Upper lobe of left lung (tissue), 4 donors: ENCODE data around the gene C11orf24.

Experiments used
- CTCF ChIP-seq, 6 experiments: fragments of 450-650 bp in 4 of 6; fragments of 200-600 bp in 2 of 6; sonication (generic) in 2 of 6; IDR thresholded peaks; one replicate each; pipeline ENCODE4 v1.5.1; 2016 to 2019; ENCODE audit warnings: antibody characterized with exemption in 6 of 6
- EP300 ChIP-seq, 4 donors: sonication (generic); formaldehyde crosslinking; IDR thresholded peaks; one replicate each; pipeline ENCODE4 v1.5.1; 2017; ENCODE audit warnings: antibody characterized with exemption in 4 of 4, control low read depth in 2 of 4
- POLR2A ChIP-seq, 4 donors: fragments of 450-650 bp; IDR thresholded peaks; one replicate each; pipeline ENCODE4 v1.5.1; 2016 to 2017; ENCODE audit warnings: antibody characterized with exemption in 4 of 4, mild to moderate bottlenecking in 2 of 4

- TF ChIP-seq CTCF (IDR thresholded peaks at IDR 0.05), result no peak
- TF ChIP-seq POLR2A (IDR thresholded peaks at IDR 0.05), result no peak
- no peak for TF ChIP-seq EP300 (IDR thresholded peaks at IDR 0.05)
Measured at GRCh38 chr11:68229601-68230000, 42.2 kb downstream of the C11orf24 start.
